ENCODE data around the gene FAAP24. TPM values are rescaled to one million over a fixed set of nuclear protein-coding genes. Genes with fewer than 3 reads are reported as not detected.
A peak's percentile ranks its signal among the peaks of the same experiment; 100 is the strongest.
"Not testable (repeated sequence)": the region's sequence is repeated elsewhere in the genome, so short reads cannot be mapped to it uniquely, and the experiment has no call there.

FAAP24 gene, protein sequence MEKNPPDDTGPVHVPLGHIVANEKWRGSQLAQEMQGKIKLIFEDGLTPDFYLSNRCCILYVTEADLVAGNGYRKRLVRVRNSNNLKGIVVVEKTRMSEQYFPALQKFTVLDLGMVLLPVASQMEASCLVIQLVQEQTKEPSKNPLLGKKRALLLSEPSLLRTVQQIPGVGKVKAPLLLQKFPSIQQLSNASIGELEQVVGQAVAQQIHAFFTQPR
- total RNA-seq (1.8 TPM), polyA plus RNA-seq (1.6 TPM)
- long read RNA-seq, donor 1, result 0 reads
- long read RNA-seq, donor 2, partial matches to known transcripts, result 0 of 3 reads
- long read RNA-seq, donor 2, other reads (novel, unspliced or antisense), result 0 of 3 reads
- long read RNA-seq, donor 3, partial matches to known transcripts, result 0 of 1 reads
- long read RNA-seq, donor 3, other reads (novel, unspliced or antisense), result 0 of 1 reads
- long read RNA-seq, donor 4, result 0 reads
- long read RNA-seq, donor 5, partial matches to known transcripts, result 0 of 3 reads
- long read RNA-seq, donor 5, other reads (novel, unspliced or antisense), result 0 of 3 reads
- long read RNA-seq, donor 6, partial matches to known transcripts, result 0 of 1 reads
- long read RNA-seq, donor 6, other reads (novel, unspliced or antisense), result 0 of 1 reads
- long read RNA-seq, donor 7, partial matches to known transcripts, result 0 of 1 reads
- long read RNA-seq, donor 7, other reads (novel, unspliced or antisense), result 0 of 1 reads
- long read RNA-seq, donor 8, result 0 reads
- long read RNA-seq, donor 9, partial matches to known transcripts, result 0 of 1 reads
- long read RNA-seq, donor 9, other reads (novel, unspliced or antisense), result 0 of 1 reads
- long read RNA-seq, donor 10, result 0 reads

DNA sequence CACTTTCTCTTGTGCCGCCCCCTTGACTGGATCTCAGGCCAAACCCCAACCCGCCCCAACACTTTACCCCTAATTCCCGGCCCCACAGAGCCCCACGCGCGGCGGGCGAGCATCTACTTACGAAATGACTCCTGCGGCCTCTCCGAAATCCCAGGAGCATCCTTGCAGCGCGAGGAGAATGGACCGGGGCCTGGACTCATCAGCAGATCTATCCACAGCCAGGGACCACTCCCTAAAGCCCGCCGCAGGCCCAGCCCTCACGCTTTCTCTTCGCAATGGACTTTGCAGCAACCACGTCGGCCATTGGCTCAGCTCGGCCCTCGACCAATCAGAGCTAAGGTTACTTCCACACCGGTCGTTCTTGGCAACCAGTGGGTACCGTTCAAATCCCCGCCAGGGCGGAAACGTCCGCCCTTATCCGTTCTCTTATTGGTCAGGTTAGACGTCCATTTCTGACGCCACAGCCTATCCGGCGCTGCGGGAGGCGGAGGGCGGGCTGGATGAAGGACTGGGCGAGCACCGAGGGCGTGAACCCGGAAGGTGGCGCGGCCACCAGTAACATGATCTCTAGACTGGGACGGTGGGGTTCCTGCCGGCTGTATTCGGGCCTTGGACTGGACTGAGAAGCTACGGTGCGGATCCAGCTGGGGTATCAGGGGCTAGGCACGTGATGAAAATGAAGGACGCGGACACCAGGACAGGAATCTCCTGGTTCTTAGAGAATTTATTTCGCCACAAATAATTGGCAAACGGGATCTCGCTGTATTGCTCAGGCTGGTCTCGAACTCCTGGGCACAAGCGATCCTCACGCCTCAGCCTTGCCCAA, at the start of gene FAAP24, which contains the start of gene CEP89:
FAAP24 (plus strand) TSS at position 528 of the 826 bp plus-strand sequence. CDS start 955 bp downstream, outside the sequence.
CEP89 (minus strand) TSS at position 244 of the 826 bp plus-strand sequence; CDS start at position 160, 84 bp downstream.
- DNase-seq (ENCODE audit: low read depth in 6 of 9, low spot score in 9 of 9), result peak; percentile 98 to 100 (median 99)
- Histone ChIP-seq H3K36me3 (ENCODE audit: control insufficient read depth in 2 of 2, insufficient read depth in 2 of 2, low read length in 1 of 2) (peaks cover 0 to 10% of the 10 kb centered on the region in 2 donors), H3K4me3 (ENCODE audit: low read length in 2 of 2) (peak within 1 kb of the TSS; percentile 56 to 88), H3K27me3 (ENCODE audit: control insufficient read depth in 2 of 2, insufficient read depth in 1 of 2, low read length in 1 of 2) (no peaks in the 10 kb centered on the region), H3K27ac (ENCODE audit: low read depth in 1 of 2, low read length in 1 of 2) (peak within 1 kb of the TSS; percentile 30 to 43), H3K9me3 (ENCODE audit: control insufficient read depth in 2 of 2, insufficient read depth in 1 of 2, low read length in 1 of 2) (no peaks in the 10 kb centered on the region), H3K4me1 (ENCODE audit: control insufficient read depth in 2 of 2, insufficient read depth in 2 of 2, low read length in 2 of 2) (peaks cover 10% of the 10 kb centered on the region in 2 donors)
- WGBS, result 3% methylated on average over 57 of the region's 57 CpGs

DNA sequence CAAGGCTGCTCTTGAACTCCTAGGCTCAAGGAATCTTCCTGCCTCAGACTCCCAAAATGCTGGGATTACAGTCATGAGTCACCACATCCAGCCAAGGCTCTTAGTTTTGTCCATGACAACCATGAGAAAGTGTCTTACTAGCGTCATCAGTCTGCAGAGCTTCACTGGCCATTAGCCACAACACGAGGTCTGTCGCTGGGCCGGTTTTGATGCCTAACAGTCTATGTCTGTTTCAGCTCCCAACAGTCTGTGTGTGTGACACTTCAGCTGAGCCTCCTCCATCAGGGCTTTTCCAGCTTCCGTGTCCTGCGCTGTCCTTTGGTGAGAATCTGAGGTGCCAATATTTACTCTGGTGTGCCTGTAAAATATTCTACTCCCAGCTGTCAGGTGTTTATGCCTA, 47.8 kb upstream of the FAAP24 start:
- Histone ChIP-seq H3K36me3 (ENCODE audit: control insufficient read depth in 2 of 2, insufficient read depth in 2 of 2, low read length in 1 of 2) (peaks cover 15 to 25% of the 10 kb centered on the region in 2 donors), H3K27me3 (ENCODE audit: control insufficient read depth in 2 of 2, insufficient read depth in 1 of 2, low read length in 1 of 2) (no peaks in the 10 kb centered on the region), H3K27ac (ENCODE audit: low read depth in 1 of 2, low read length in 1 of 2) (no peak overlapping the region), H3K9me3 (ENCODE audit: control insufficient read depth in 2 of 2, insufficient read depth in 1 of 2, low read length in 1 of 2) (peaks cover 0 to 7% of the 10 kb centered on the region in 2 donors), H3K4me1 (ENCODE audit: control insufficient read depth in 2 of 2, insufficient read depth in 2 of 2, low read length in 2 of 2) (no peaks in the 10 kb centered on the region), H3K4me3 (ENCODE audit: low read length in 2 of 2) (no peak overlapping the region)
- WGBS, result 98% methylated on average over 6 of the region's 6 CpGs
- no peak for DNase-seq (ENCODE audit: low read depth in 6 of 9, low spot score in 9 of 9)

DNA sequence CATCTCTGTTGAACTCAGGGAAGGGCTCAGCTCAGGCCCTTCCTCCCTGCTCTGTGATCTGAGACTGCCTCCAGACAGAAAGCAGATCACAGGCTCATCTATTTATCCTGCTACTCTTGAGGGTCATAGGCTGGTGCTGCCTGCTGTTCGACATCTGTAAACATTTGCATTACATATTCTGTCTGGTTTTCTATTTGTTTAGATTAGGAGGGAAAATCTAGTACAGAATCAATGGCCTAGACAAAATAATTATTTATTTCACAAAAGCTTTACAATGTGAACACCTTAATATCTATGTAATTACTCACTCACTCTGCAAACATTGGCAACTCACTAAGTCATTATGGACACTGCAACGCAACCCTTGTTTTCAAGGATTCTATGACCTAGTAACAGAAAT, 43.2 kb upstream of the FAAP24 start:
- Histone ChIP-seq H3K27me3 (ENCODE audit: control insufficient read depth in 2 of 2, insufficient read depth in 1 of 2, low read length in 1 of 2) (no peaks in the 10 kb centered on the region), H3K27ac (ENCODE audit: low read depth in 1 of 2, low read length in 1 of 2) (no peak overlapping the region), H3K4me1 (ENCODE audit: control insufficient read depth in 2 of 2, insufficient read depth in 2 of 2, low read length in 2 of 2) (no peaks in the 10 kb centered on the region), H3K9me3 (ENCODE audit: control insufficient read depth in 2 of 2, insufficient read depth in 1 of 2, low read length in 1 of 2) (peaks cover 0 to 7% of the 10 kb centered on the region in 2 donors), H3K4me3 (ENCODE audit: low read length in 2 of 2) (no peak overlapping the region), H3K36me3 (ENCODE audit: control insufficient read depth in 2 of 2, insufficient read depth in 2 of 2, low read length in 1 of 2) (peaks cover 11 to 27% of the 10 kb centered on the region in 2 donors)
- DNase-seq (ENCODE audit: low read depth in 6 of 9, low spot score in 9 of 9), result no peak
- whole genome bisulfite sequencing, result 98% methylated on average over 2 of the region's 2 CpGs

DNA sequence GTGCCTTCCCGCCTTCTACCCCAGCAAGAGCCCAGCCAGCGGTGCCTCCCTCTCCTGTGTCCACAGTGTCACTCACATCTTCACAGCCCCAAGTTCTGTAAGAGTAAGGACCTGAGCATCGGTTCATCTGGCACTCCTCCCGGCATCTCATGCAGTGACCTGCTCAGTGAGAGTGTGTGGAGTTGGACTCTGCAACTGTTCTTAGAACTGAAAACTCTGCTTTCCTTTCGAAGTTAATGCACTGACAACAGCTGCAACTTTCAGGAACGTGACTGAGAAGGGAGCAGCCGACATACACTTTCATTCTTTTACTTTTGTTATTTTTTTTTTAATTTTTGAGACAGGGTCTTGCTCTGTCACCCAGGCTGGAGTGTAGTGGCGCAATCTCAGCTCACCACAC, 41.5 kb upstream of the FAAP24 start:
- no peak for DNase-seq (ENCODE audit: low read depth in 6 of 9, low spot score in 9 of 9)
- no peaks in the 10 kb centered on the region for H3K4me1 ChIP-seq (ENCODE audit: control insufficient read depth in 2 of 2, insufficient read depth in 2 of 2, low read length in 2 of 2)
- no peak overlapping the region for H3K4me3 ChIP-seq (ENCODE audit: low read length in 2 of 2)
- peaks cover 8 to 29% of the 10 kb centered on the region in 2 donors for H3K36me3 ChIP-seq (ENCODE audit: control insufficient read depth in 2 of 2, insufficient read depth in 2 of 2, low read length in 1 of 2)
- H3K27ac ChIP-seq (ENCODE audit: low read depth in 1 of 2, low read length in 1 of 2), result no peak overlapping the region
- no peaks in the 10 kb centered on the region for H3K27me3 ChIP-seq (ENCODE audit: control insufficient read depth in 2 of 2, insufficient read depth in 1 of 2, low read length in 1 of 2)
- peaks cover 0 to 7% of the 10 kb centered on the region in 2 donors for H3K9me3 ChIP-seq (ENCODE audit: control insufficient read depth in 2 of 2, insufficient read depth in 1 of 2, low read length in 1 of 2)
- 96% methylated on average over 8 of the region's 8 CpGs for WGBS

DNA sequence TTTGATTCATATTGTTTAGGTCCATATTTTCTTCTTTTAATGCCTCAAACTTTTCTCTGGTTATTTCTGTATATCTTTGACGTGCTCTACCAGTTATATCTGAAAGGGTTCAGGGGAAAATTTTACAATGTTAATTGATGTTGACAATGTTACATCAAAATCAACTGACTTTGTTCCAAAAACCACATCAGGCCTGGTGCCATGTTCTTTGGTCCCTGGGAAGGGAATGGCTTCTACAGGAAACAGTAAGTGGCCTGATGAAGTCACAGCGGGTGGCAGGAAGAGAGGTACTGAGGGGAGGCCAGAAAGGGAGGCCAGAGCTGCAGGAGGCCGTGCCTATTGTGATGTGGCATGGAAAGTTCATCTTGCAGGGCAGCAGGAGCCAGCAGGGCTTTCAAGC, 38.5 kb upstream of the FAAP24 start:
- Histone ChIP-seq H3K27ac (ENCODE audit: low read depth in 1 of 2, low read length in 1 of 2) (no peak overlapping the region), H3K36me3 (ENCODE audit: control insufficient read depth in 2 of 2, insufficient read depth in 2 of 2, low read length in 1 of 2) (peaks cover 5 to 37% of the 10 kb centered on the region in 2 donors), H3K4me1 (ENCODE audit: control insufficient read depth in 2 of 2, insufficient read depth in 2 of 2, low read length in 2 of 2) (no peaks in the 10 kb centered on the region), H3K27me3 (ENCODE audit: control insufficient read depth in 2 of 2, insufficient read depth in 1 of 2, low read length in 1 of 2) (no peaks in the 10 kb centered on the region), H3K9me3 (ENCODE audit: control insufficient read depth in 2 of 2, insufficient read depth in 1 of 2, low read length in 1 of 2) (peaks cover 0 to under 1% of the 10 kb centered on the region in 2 donors), H3K4me3 (ENCODE audit: low read length in 2 of 2) (no peak overlapping the region)
- WGBS, result 97% methylated on average over 3 of the region's 3 CpGs
- DNase-seq (ENCODE audit: low read depth in 6 of 9, low spot score in 9 of 9), result no peak

DNA sequence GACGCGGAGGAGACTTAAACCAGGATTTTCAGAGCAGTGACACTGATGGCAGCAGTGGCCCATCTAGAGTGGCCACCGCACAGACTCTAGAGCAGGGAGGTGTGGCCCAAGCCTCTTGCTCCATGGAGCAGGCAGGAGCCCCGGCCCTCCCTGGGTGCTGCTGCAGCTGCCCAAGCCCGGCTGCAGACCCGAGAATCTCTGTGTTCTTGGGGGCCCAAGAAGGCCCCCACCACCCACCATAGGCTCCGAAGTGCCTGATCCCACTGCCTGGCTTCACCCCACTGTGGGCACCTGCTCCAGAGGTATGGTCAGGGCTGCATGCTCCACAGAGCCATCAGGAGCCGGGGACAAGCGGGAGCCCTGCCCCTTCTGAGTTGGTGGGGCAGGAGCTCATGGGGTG, 36.4 kb upstream of the FAAP24 start:
- Histone ChIP-seq H3K4me3 (ENCODE audit: low read length in 2 of 2) (no peak overlapping the region), H3K4me1 (ENCODE audit: control insufficient read depth in 2 of 2, insufficient read depth in 2 of 2, low read length in 2 of 2) (no peaks in the 10 kb centered on the region), H3K9me3 (ENCODE audit: control insufficient read depth in 2 of 2, insufficient read depth in 1 of 2, low read length in 1 of 2) (no peaks in the 10 kb centered on the region), H3K27me3 (ENCODE audit: control insufficient read depth in 2 of 2, insufficient read depth in 1 of 2, low read length in 1 of 2) (no peaks in the 10 kb centered on the region), H3K36me3 (ENCODE audit: control insufficient read depth in 2 of 2, insufficient read depth in 2 of 2, low read length in 1 of 2) (peaks cover 3 to 29% of the 10 kb centered on the region in 2 donors), H3K27ac (ENCODE audit: low read depth in 1 of 2, low read length in 1 of 2) (no peak overlapping the region)
- 91% methylated on average over 9 of the region's 9 CpGs for WGBS
- DNase-seq (ENCODE audit: low read depth in 6 of 9, low spot score in 9 of 9), result no peak

DNA sequence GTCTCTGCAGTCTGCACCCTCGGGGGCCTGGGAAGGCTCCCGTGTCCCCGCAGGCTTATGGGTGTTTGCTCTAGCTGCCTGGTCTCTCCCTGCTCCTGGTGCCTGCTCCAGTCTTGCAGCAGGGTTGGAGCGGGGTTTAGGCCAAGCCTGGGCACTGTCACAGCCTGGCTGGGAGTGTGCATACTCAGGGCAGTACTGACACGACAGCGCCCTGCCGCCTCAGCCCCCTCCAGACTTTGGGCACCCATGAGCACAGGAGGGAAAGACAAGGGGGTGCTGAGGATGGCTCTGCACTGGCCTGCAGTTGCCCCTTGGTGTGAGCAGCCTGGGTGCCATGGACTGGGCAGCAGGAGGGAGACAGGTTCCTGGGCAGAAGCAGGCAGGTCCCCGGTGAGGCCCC, 36.0 kb upstream of the FAAP24 start:
- Histone ChIP-seq H3K27me3 (ENCODE audit: control insufficient read depth in 2 of 2, insufficient read depth in 1 of 2, low read length in 1 of 2) (no peaks in the 10 kb centered on the region), H3K4me1 (ENCODE audit: control insufficient read depth in 2 of 2, insufficient read depth in 2 of 2, low read length in 2 of 2) (no peaks in the 10 kb centered on the region), H3K27ac (ENCODE audit: low read depth in 1 of 2, low read length in 1 of 2) (no peak overlapping the region), H3K9me3 (ENCODE audit: control insufficient read depth in 2 of 2, insufficient read depth in 1 of 2, low read length in 1 of 2) (no peaks in the 10 kb centered on the region), H3K36me3 (ENCODE audit: control insufficient read depth in 2 of 2, insufficient read depth in 2 of 2, low read length in 1 of 2) (peaks cover 3 to 28% of the 10 kb centered on the region in 2 donors), H3K4me3 (ENCODE audit: low read length in 2 of 2) (no peak overlapping the region)
- WGBS, result 98% methylated on average over 8 of the region's 8 CpGs
- DNase-seq (ENCODE audit: low read depth in 6 of 9, low spot score in 9 of 9), result no peak

DNA sequence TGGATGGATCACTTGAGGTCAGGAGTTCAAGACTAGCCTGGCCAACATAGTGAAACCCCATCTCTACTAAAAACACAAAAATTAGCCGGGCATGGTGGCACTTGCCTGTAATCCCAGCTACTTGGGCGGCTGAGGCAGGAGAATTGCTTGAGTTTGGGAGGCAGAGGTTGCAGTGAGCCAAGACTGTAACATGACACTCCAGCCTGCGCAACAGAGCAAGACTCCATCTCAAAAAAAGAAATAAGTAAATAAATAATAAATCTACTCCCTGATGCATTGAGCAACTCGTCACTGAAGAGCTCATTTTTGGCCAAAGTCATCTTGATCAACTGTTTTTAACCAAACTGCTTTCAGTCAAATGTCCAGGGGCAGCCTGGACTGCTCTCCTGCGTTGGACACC, 30.8 kb upstream of the FAAP24 start:
- not testable (repeated sequence) for H3K27ac ChIP-seq (ENCODE audit: low read depth in 1 of 2, low read length in 1 of 2); H3K4me3 ChIP-seq (ENCODE audit: low read length in 2 of 2); H3K4me1 ChIP-seq (ENCODE audit: control insufficient read depth in 2 of 2, insufficient read depth in 2 of 2, low read length in 2 of 2); H3K9me3 ChIP-seq (ENCODE audit: control insufficient read depth in 2 of 2, insufficient read depth in 1 of 2, low read length in 1 of 2); DNase-seq (ENCODE audit: low read depth in 6 of 9, low spot score in 9 of 9); H3K27me3 ChIP-seq (ENCODE audit: control insufficient read depth in 2 of 2, insufficient read depth in 1 of 2, low read length in 1 of 2)
- WGBS, result 95% methylated on average over 5 of the region's 5 CpGs
- H3K36me3 ChIP-seq (ENCODE audit: control insufficient read depth in 2 of 2, insufficient read depth in 2 of 2, low read length in 1 of 2), result peaks cover 7 to 38% of the 10 kb centered on the region in 2 donors
